Stomach smooth muscle (tissue), 2 donors: ENCODE measurements around the gene DDX28.
"Not testable (repeated sequence)": the region's sequence is repeated elsewhere in the genome, so short reads cannot be mapped to it uniquely, and the experiment has no call there.

Source experiments
- H3K27ac ChIP-seq: one replicate; pipeline ENCODE4 v1.7.0; 2013; ENCODE audit warnings: mild to moderate bottlenecking, low read length, inconsistent platforms
- H3K27me3 ChIP-seq, 2 donors: one replicate each; pipeline ENCODE4 v1.7.0; 2013; ENCODE audit warnings: low read length in 2 of 2; ENCODE audit not compliant: insufficient read depth in 2 of 2, control insufficient read depth in 1 of 2
- H3K36me3 ChIP-seq, 2 donors: one replicate each; pipeline ENCODE4 v1.7.0; 2013; ENCODE audit warnings: low read length in 2 of 2; ENCODE audit not compliant: control insufficient read depth in 2 of 2, insufficient read depth in 2 of 2
- H3K4me1 ChIP-seq: one replicate; pipeline ENCODE4 v1.7.0; 2013; ENCODE audit warnings: low read length; ENCODE audit not compliant: control insufficient read depth, insufficient read depth
- H3K4me3 ChIP-seq, 2 donors: one replicate each; pipeline ENCODE4 v1.7.0; 2013; ENCODE audit warnings: low read length in 2 of 2
- H3K9ac ChIP-seq, 2 donors: one replicate each; pipeline ENCODE4 v1.7.0; 2013; ENCODE audit warnings: low read length in 2 of 2, mild to moderate bottlenecking in 1 of 2
- H3K9me3 ChIP-seq, 2 donors: one replicate each; pipeline ENCODE4 v1.7.0; 2013; ENCODE audit warnings: low read length in 2 of 2; ENCODE audit not compliant: control insufficient read depth in 2 of 2
- donor health status: healthy.
- donor health status: Pancreatic carcinoma.

DDX28 gene

GRCh38 chr16:68037841-68038597 lies 15.0 kb upstream of the DDX28 start:
- no peak overlapping the region for H3K27ac ChIP-seq
- no peaks in the 10 kb centered on the region for H3K9me3 ChIP-seq
- peaks cover 0 to 6% of the 10 kb centered on the region in 2 donors for H3K36me3 ChIP-seq
- no peak overlapping the region for H3K4me3 ChIP-seq
- H3K4me1 ChIP-seq: peaks cover 5% of the 10 kb centered on the region
- H3K9ac ChIP-seq: no peak overlapping the region
- no peaks in the 10 kb centered on the region for H3K27me3 ChIP-seq

GRCh38 chr16:68035227-68035626 lies 12.2 kb upstream of the DDX28 start:
- H3K36me3 ChIP-seq: peaks cover 0 to 6% of the 10 kb centered on the region in 2 donors
- H3K27ac ChIP-seq: no peak overlapping the region
- no peak overlapping the region for H3K9ac ChIP-seq
- no peaks in the 10 kb centered on the region for H3K27me3 ChIP-seq
- no peaks in the 10 kb centered on the region for H3K4me1 ChIP-seq
- H3K9me3 ChIP-seq: no peaks in the 10 kb centered on the region
- no peak overlapping the region for H3K4me3 ChIP-seq

GRCh38 chr16:68033101-68033500 lies 10.1 kb upstream of the DDX28 start:
- Histone ChIP-seq H3K4me1 (no peaks in the 10 kb centered on the region), H3K27ac (no peak overlapping the region), H3K36me3 (peaks cover 0 to 2% of the 10 kb centered on the region in 2 donors), H3K4me3 (no peak overlapping the region), H3K9ac (no peak overlapping the region), H3K27me3 (no peaks in the 10 kb centered on the region), H3K9me3 (no peaks in the 10 kb centered on the region)

- Histone ChIP-seq H3K27ac (no peak overlapping the region), H3K4me3 (no peak overlapping the region), H3K36me3 (peaks cover 4 to 6% of the 10 kb centered on the region in 2 donors)
Measured at GRCh38 chr16:68031951-68032350, 8.9 kb upstream of the DDX28 start.

GRCh38 chr16:68030108-68030507 lies 7.1 kb upstream of the DDX28 start:
- H3K9me3 ChIP-seq, H3K4me1 ChIP-seq, H3K27ac ChIP-seq, H3K27me3 ChIP-seq, H3K9ac ChIP-seq, H3K4me3 ChIP-seq, H3K36me3 ChIP-seq: not testable (repeated sequence)

More at GRCh38 chr16:68031951-68032350, 8.9 kb upstream of the DDX28 start:
- H3K4me1 ChIP-seq: no peaks in the 10 kb centered on the region
- H3K27me3 ChIP-seq: no peaks in the 10 kb centered on the region
- no peaks in the 10 kb centered on the region for H3K9me3 ChIP-seq
- H3K9ac ChIP-seq: no peak overlapping the region

- H3K36me3 ChIP-seq: peaks cover 6 to 7% of the 10 kb centered on the region in 2 donors
- peaks cover 2% of the 10 kb centered on the region for H3K4me1 ChIP-seq
- H3K9ac ChIP-seq: no peak overlapping the region
- no peaks in the 10 kb centered on the region for H3K27me3 ChIP-seq
- H3K27ac ChIP-seq: no peak overlapping the region
- H3K4me3 ChIP-seq: no peak overlapping the region
- H3K9me3 ChIP-seq: no peaks in the 10 kb centered on the region
Measured at GRCh38 chr16:68028996-68029395, 6.0 kb upstream of the DDX28 start.

- H3K9ac ChIP-seq: peak overlapping the region; percentile 88 to 100
- H3K27ac ChIP-seq: peak overlapping the region; percentile 80
- peaks cover 6 to 7% of the 10 kb centered on the region in 2 donors for H3K36me3 ChIP-seq
- peak overlapping the region; percentile 86 to 100 for H3K4me3 ChIP-seq
- H3K4me1 ChIP-seq: peaks cover 23% of the 10 kb centered on the region
- H3K9me3 ChIP-seq: no peaks in the 10 kb centered on the region
- H3K27me3 ChIP-seq: no peaks in the 10 kb centered on the region
Measured at GRCh38 chr16:68022278-68022727, 729 bp downstream of the DDX28 start.

- H3K36me3 ChIP-seq: peaks cover 3 to 4% of the 10 kb centered on the region in 2 donors
- peak overlapping the region in 1 of 2 donors; percentile 100 for H3K4me3 ChIP-seq
Measured at GRCh38 chr16:68021490-68021889, 1.5 kb downstream of the DDX28 start.

GRCh38 chr16:68019167-68019680 lies 3.8 kb downstream of the DDX28 start:
- no peak overlapping the region for H3K4me3 ChIP-seq
- H3K9ac ChIP-seq: no peak overlapping the region
- peaks cover 23% of the 10 kb centered on the region for H3K4me1 ChIP-seq
- no peaks in the 10 kb centered on the region for H3K9me3 ChIP-seq
- H3K27me3 ChIP-seq: no peaks in the 10 kb centered on the region
- peaks cover 3 to 4% of the 10 kb centered on the region in 2 donors for H3K36me3 ChIP-seq
- no peak overlapping the region for H3K27ac ChIP-seq

More at GRCh38 chr16:68021490-68021889, 1.5 kb downstream of the DDX28 start:
- no peaks in the 10 kb centered on the region for H3K9me3 ChIP-seq
- H3K9ac ChIP-seq: peak overlapping the region in 1 of 2 donors; percentile 29
- peaks cover 23% of the 10 kb centered on the region for H3K4me1 ChIP-seq
- H3K27me3 ChIP-seq: no peaks in the 10 kb centered on the region
- no peak overlapping the region for H3K27ac ChIP-seq

GRCh38 chr16:68015681-68016080 lies 7.4 kb downstream of the DDX28 start, which contains the start of gene DPEP2NB:
DPEP2NB (minus strand) TSS chr16:68015911; CDS start chr16:68015770, 141 bp downstream.
- Histone ChIP-seq H3K4me1 (no peaks in the 10 kb centered on the region), H3K36me3 (no peaks in the 10 kb centered on the region), H3K9me3 (no peaks in the 10 kb centered on the region), H3K27ac (no peak within 1 kb of the TSS), H3K4me3 (no peak within 1 kb of the TSS), H3K9ac (no peak within 1 kb of the TSS), H3K27me3 (no peaks in the 10 kb centered on the region)

GRCh38 chr16:68013440-68013839 lies 9.6 kb downstream of the DDX28 start:
- Histone ChIP-seq H3K4me1 (no peaks in the 10 kb centered on the region), H3K27ac (no peak overlapping the region), H3K9me3 (no peaks in the 10 kb centered on the region), H3K36me3 (no peaks in the 10 kb centered on the region), H3K9ac (no peak overlapping the region), H3K27me3 (no peaks in the 10 kb centered on the region), H3K4me3 (no peak overlapping the region)
